CD4-positive, alpha-beta T cell treated with Interleukin-6 for 4 hours (primary cell): ENCODE data around the gene LGALS3BP.

Source experiments
- DNase-seq: peaks from one replicate; pipeline ENCODE4 v3.0.0-alpha.2; 2020; ENCODE audit warnings: mixed read lengths

LGALS3BP gene

DNA sequence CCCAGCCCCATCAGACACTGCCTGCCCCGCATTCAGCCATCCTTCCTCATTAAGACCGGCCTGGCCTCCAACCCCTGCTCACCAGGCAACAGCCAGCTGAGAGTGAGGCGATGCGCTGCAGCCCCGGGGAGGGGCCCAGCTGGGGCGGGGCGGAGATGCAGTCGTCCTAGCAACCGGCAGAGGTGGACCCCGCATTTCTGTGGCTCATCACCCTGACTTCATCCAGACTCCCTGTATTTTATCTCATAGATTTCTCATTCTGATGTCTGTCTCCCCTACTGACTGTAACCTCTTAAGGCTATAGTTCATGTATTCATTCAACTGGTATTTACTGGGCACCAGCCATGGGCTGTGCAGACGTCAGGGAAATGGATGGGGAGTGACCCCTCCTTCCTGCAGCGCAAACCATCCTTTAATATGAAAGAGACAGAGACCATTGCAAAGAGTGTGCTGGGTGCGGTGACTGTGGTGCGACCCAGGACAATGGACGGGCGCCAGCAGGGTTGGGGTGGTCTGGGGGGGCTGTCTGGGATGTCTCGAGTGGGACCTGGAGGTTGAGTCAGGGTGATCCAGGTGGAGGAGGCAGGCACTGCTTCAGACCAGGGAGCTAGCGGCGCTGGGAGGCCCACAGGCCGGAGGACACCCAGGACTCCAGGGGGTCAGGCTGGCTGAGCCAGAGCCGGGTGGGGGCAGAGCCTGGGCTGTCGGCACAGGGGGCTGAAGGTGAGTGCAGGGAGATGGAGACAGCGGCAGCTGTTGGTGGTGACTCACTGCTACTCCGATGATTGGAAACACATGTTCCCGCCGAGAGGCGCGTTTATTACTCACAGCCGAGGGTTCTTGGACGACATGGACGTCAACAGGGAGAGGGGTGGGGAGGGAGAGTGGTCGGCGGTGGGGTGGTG, 44.1 kb downstream of the LGALS3BP start:
- DNase-seq: no peak

DNA sequence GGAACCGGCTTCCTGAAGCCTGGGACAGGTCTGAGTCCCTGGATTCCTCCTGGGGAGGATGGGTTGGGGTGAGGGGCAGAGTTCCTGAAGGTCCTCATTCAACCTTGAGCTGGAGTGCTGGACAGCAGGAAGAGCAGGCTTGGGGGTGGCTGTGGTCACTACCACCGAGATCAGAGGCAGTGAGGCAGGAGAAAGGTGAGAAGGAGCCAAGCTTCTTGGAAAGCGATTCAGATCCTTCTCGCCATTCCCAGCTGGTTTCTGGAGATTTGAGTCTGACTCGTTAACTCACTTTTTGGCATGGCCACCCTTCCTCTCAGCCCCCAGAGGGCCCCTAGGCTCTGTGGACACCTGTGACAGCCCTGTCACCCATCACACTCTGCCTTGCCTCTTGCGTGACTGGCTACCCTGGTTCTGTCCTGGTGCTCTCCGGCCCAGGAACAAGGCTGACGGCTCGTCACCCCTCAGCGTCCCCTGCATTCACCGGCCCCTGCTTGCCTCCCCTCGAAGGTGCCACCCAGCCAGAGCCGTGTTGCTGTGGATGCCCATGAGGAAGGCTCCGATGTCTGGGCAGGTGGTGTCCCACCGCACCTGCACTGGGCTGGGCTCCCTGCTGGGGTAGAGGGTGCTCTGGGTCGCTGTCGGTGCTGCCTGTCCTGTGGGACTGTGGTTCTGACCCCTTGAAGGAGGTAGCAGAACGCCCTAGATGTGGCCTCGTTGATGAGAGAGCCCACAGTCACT, 44.9 kb downstream of the LGALS3BP start:
- no peak for DNase-seq

DNA sequence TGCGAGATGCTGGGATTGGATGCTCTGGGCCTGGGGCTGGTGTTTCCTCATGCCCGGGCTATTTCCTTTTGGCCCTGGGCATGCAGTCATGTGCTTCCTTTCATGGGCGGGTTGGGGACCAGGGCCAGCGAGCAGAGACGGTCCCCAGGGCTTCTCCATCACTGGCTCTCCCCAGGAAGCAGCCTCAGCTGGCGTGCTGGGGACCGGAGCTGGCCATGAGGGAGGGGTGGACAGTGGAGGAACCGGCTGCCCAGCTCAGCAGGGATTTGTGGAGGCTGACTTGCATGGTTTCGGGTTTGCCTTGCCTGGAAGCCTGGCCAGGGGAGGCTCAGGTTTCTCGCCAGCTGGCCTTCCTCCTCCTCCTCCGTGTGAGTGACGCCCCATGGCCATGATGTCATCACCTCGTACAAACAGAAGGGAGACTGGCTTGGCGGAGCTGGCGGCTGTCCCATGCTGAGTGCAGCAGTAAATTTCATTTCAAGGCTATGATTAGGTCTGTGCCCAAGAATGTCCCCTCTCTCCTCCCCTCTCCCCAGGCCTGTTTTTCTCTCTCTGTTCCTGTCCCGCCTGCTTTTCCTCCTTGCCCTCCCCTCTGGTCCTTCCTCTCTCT, 45.7 kb downstream of the LGALS3BP start:
- no peak for DNase-seq

DNA sequence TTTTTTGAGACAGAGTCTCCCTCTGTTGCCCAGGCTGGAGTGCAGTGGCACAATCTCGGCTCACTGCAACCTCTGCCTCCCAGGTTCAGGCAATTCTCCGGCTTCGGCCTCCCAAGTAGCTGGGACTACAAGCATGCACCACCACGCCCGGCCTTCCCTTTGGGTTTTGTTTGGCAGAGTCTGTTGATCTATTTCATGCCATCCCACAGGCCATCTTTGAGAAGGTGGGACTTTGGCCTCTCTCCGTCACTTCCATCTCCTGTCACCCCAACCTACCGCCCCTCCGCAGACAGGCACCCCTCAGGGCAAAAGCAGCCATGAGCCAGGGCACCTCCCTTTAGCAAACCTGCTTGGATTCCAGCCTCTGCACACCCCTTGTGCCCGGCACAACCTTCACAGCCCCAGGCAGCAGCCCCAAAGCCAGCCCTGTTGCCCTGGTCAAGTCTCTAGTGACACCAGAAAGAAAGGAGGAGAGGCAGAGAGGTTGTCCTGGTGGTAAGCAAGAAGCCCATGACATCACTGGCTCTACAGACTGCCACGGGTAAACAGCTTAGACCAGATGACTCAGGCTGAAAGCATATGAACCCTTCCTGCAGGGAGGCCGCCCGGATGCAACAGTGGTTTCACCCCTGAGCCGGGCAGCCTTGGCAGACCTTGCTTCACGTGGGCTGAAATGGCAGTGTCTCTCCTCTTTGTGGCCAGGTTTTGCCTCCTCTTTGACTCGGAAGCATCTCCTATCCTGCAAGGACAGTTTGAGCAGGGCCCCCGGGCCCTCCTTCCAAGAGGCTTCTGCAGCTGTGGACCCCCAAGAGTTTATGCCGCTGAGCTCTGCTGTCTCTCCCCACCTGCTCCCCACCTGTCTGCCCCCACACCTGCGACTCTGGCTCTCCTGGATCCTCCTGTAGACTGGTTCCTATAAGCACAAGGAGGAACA, 46.4 kb downstream of the LGALS3BP start:
- DNase-seq: peak; percentile 52

DNA sequence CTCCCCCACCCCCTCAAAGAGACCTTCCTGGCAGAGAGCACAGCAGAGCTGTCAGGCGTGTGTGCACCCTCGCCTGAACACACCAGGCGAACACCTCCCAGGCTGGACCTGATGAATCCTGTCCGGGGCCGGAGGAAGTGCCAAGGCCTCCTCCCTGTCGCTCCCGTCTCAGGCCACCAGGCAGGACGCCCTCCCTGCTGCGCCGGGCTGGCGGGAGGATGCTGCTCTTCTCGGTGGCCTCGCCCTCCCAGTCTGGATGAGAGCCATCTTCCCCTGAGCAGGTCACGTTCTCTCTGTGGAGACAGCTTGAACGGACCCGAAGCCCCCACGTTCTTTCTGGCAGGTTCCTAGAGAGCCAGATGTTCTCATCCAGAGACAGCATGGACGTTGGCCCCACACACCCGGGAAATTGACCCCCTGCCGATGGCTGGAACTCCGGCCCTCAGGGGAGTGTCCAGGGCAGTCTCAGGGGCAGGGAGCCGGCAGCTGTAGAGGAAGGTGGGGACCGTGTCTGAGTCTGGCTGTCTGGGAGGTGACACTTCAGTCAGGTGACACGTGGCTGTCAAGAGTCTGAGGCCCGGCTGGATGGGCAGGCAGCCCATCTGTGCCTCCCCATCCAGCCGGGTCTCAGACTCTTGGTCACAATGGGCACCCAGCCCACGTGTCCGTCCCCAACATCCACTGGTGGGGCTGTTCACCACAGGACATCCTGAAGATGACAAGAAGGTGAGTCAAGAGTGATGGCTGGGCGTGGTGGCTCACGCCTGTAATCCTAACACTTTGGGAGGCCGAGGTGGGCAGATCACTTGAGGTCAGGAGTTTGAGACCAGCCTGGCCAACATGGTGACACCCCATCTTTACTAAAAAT, 49.6 kb downstream of the LGALS3BP start:
- no peak for DNase-seq

DNA sequence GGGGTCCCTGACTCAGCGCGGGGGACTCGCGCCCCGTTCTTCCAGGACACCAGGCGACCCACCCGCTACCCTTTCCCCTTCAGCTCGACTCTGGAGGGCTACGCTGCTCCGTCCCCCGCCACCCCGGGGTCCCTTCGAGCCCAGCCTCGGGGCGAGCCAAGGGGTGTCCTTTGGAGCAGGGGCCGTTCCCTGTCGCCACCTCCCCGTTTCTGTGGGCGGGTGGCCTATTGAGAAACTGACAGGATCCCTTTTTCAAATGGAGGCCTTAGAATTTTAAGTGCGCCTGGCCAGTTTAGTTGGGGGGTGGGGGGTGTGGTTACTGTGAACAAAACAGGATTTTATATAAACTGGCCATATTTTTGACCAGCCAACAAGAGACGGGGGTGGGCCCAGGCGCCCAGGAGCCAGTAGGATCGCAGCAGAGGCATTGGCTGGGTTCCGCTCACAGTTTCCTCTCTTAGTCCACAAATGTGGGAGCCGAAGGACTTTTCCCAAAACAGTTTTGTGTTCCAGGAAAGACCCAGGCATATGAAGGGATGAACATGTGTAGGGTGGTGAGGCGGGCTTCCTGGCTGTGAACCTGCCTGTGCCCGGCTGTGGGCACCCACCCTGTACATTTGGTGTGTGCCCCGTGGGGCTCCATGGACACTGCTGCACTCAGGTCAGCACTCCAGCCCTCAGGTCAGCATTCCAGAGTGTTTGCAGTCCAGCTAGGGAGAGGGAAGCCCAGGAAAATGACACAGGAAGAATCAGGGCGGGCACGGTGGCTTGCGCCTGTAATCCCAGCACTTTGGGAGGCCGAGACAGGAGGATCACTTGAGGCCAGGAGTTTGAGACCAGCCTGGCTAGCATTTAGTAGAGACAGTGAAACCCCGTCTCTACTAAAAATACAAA, 53.8 kb downstream of the LGALS3BP start:
- DNase-seq: no peak

DNA sequence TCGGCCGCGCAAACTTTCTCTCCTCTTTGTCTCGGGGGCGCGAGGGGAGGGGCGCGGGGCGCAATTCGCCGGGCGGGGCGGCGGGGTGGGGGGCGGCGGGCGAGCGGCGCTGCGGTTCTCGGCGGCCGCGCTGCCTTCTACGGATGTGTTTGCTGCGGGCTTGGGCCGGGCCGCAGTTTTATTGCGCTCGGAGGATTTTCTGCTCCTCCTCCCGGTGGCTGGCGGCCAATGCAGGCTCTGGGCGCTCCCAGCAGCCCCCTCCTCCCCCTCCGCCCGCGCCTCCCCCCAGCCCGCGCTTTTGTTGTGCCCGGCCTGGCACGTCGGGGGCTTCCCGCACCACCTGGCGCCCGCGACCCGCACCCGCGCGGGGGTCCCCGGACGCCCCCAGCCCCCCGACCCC, 54.5 kb downstream of the LGALS3BP start, which contains the start of gene TIMP2:
TIMP2 (minus strand) TSS at position 154 of the 400 bp plus-strand sequence. CDS start 299 bp downstream, outside the sequence.
- DNase-seq: peak; percentile 81

DNA sequence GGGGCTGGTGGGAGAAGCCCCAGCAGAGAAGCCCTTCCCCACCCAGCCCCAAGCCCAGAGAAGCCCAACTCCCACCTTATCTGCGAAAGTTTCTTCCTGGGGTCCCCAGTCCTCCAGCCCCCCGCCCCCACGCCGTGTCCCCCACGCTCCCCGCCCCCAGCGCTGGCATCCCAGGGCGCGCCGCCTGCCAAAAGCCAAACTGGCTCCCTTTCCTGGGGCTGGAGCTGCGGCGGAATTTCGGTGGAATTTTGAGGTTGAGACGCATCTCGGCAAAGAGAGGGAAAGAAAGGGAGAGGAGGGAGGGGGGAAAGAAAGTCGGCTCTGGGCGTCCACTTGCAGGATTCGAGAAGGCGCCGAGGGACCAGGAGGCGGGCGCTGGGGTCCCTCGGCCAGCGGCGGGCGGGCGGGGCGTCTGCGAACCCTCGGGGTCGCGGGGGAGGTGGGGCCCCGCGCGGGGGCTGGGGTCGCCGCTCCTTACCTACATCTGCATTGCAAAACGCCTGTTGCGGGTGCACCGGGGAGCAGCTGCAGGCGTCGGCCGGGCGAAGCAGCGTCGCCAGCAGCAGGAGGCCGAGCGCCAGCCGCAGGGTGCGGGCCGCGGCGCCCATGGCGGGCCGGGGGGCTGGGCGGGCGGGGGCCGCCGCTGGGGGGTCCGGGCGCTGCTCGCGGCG, 55.1 kb downstream of the LGALS3BP start:
- peak; percentile 12 for DNase-seq

DNA sequence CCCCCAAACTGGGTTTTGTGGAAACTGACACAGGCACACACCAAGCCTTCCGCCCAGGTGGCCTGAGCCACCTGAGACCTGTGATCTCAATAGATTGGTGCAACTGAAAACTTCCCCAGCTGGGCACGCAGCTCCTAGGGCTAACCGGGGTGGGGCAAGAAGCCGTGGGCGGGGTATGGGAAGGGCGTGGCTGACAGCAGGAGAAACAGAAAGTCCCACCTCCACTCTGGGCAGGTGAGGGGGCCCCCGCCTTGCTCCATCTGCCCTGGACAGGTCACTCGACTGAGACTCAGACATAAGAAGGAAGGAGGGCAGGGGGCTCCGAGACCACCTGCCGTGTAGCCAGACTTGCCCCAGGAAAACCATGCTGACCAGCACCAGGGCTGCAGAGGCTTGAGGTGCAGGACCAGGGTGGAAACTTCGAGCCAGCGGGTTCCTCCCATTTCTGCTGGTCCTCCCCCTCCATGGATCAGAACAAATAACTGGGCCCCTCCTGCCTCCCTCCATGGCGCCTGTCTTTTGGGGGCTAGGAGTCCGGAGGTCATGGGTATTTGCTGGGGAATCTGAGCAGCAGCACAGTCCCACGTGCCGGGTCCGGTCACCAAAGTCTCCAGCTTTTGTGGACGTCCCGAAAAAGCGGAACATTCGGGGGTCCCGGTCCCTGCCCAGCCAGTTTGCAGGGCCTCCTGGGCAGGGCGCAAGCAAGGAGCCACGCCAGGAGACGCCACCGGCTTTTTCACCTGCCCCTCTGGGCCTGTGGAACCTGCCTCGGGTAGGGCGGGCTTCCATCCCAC, 55.9 kb downstream of the LGALS3BP start:
- DNase-seq: peak; percentile 75

DNA sequence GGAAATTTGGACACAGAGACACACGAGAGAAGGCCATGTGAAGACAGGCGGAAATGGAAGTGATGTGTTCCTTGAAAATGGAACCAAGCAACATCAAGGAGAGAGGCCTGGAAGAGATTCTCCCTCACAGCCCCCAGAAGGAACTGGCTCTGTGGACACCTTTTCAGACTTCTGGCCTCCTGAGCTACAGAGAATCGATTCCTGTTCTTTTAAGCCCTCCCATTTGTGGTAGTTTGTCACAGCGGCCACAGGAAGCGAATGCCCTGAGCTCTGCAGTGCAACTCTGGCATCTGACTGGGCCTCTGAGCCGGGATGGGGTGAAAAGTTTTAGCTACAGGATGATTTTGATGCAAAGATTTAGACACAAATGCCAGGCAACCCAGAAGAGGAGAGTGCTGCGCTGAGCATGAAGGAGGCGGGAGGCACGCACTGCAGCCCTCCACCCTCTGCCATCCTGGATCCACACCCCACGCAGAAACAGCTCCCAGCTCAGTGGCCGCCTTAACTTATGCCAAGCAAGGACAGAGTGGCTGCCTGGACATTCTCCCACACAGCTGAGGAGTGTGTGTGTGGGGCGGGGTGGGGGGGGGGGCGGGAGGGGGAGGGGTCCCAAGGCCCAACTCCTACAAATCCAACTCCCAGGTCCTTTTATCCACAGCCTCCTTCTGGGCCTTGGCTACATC, 56.8 kb downstream of the LGALS3BP start:
- no peak for DNase-seq

DNA sequence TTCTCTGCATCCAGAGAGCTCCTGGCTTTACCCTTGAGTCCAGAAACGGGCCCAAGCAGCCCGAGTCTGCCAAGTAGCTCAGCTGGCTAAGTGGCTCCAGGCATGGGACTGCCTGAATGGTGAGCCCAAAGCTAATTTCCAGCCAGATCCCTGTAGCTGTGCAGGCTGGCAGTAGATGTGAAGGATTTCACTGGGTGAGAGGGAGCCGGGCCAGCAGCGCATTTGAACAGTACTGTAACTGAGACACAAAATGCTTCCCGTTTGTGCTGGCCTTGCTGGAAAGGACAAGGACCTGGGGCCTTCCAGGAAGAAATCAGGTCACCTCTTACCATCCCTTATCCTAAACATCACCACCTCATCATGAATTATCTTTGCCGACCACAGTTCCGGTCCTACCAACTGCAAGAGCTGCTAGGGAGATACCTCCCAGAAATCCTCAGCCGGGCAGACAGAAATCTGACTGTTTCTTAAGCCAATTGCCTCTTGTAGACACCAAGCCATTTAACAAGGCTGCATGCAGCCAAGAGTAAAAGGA, 58.2 kb downstream of the LGALS3BP start:
- DNase-seq: no peak
